Mammary epithelial cell (primary cell): ENCODE results near the gene MRPL11.

Experiments used
- EZH2 ChIP-seq: IDR thresholded peaks from 2 replicates; pipeline ENCODE4 v1.6.1; 2012; ENCODE audit warnings: low read length, inconsistent platforms, borderline replicate concordance
- TF ChIP-seq, protein P1 (sequence below), 2 donors: IDR thresholded peaks in 1 of 2; conservative IDR thresholded peaks in 1 of 2; 2 replicates each; pipeline ENCODE4 v1.5.1; 2011 to 2012; ENCODE audit warnings: inconsistent platforms in 2 of 2, low read length in 2 of 2, mild to moderate bottlenecking in 2 of 2, control low read depth in 1 of 2, low read depth in 1 of 2; ENCODE audit not compliant: insufficient read depth in 1 of 2; ENCODE audit errors: extremely low read depth in 1 of 2

GRCh38 chr11:66443602-66444001 is 5.0 kb upstream of the MRPL11 start:
- TF ChIP-seq, protein P1, sequence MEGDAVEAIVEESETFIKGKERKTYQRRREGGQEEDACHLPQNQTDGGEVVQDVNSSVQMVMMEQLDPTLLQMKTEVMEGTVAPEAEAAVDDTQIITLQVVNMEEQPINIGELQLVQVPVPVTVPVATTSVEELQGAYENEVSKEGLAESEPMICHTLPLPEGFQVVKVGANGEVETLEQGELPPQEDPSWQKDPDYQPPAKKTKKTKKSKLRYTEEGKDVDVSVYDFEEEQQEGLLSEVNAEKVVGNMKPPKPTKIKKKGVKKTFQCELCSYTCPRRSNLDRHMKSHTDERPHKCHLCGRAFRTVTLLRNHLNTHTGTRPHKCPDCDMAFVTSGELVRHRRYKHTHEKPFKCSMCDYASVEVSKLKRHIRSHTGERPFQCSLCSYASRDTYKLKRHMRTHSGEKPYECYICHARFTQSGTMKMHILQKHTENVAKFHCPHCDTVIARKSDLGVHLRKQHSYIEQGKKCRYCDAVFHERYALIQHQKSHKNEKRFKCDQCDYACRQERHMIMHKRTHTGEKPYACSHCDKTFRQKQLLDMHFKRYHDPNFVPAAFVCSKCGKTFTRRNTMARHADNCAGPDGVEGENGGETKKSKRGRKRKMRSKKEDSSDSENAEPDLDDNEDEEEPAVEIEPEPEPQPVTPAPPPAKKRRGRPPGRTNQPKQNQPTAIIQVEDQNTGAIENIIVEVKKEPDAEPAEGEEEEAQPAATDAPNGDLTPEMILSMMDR (conservative IDR thresholded peaks at IDR 0.05 in 1 of 2, IDR thresholded peaks at IDR 0.05 in 1 of 2; ENCODE audit: extremely low read depth in 1 of 2, insufficient read depth in 1 of 2, low read depth in 1 of 2, low read length in 2 of 2): no peak
- no peak for TF ChIP-seq EZH2
